Measurements from ENCODE around the gene MEX3B.
A peak's percentile ranks its signal among the peaks of the same experiment; 100 is the strongest.
"Not testable (repeated sequence)": the region's sequence is repeated elsewhere in the genome, so short reads cannot be mapped to it uniquely, and the experiment has no call there.

Gene MEX3B

GRCh38 chr15:82047453-82048400 lies 1.9 kb upstream of the MEX3B start:
- no peak for DNase-seq

GRCh38 chr15:82046666-82047452 lies 1.0 kb upstream of the MEX3B start:
- DNase-seq: peak; percentile 88

GRCh38 chr15:82045179-82045891 lies 483 bp downstream of the MEX3B start:
- DNase-seq: peak; percentile 10

- peak; percentile 35 for DNase-seq
Observed at GRCh38 chr15:82044373-82045178, 1.2 kb downstream of the MEX3B start.

- no peak for DNase-seq
Observed at GRCh38 chr15:82043796-82044372, 1.9 kb downstream of the MEX3B start.

GRCh38 chr15:82043130-82043673 lies 2.6 kb downstream of the MEX3B start:
- no peak for DNase-seq

GRCh38 chr15:82040862-82041261 lies 5.0 kb downstream of the MEX3B start:
- DNase-seq: no peak

GRCh38 chr15:82040390-82040789 lies 5.4 kb downstream of the MEX3B start:
- DNase-seq: no peak

GRCh38 chr15:82039871-82040270 lies 5.9 kb downstream of the MEX3B start:
- DNase-seq: no peak

GRCh38 chr15:82036461-82036860 lies 9.4 kb downstream of the MEX3B start:
- no peak for DNase-seq

- DNase-seq: no peak
Observed at GRCh38 chr15:82031871-82032270, 13.9 kb downstream of the MEX3B start.

GRCh38 chr15:82030176-82030575 lies 15.6 kb downstream of the MEX3B start:
- DNase-seq: no peak

GRCh38 chr15:82028163-82028562 lies 17.7 kb downstream of the MEX3B start:
- DNase-seq: not testable (repeated sequence)

- no peak for DNase-seq
Observed at GRCh38 chr15:82021992-82022391, 23.8 kb downstream of the MEX3B start.

GRCh38 chr15:82020625-82021394 lies 25.0 kb downstream of the MEX3B start:
- no peak for DNase-seq

- no peak for DNase-seq
Observed at GRCh38 chr15:82018201-82018600, 27.6 kb downstream of the MEX3B start.

- no peak for DNase-seq
Observed at GRCh38 chr15:82017656-82018055, 28.2 kb downstream of the MEX3B start.

- DNase-seq: no peak
Observed at GRCh38 chr15:82014989-82015388, 30.8 kb downstream of the MEX3B start.

GRCh38 chr15:82012908-82013307 lies 32.9 kb downstream of the MEX3B start:
- no peak for DNase-seq

GRCh38 chr15:82005239-82005638 lies 40.6 kb downstream of the MEX3B start:
- DNase-seq: no peak

- no peak for DNase-seq
Observed at GRCh38 chr15:82003916-82004315, 41.9 kb downstream of the MEX3B start.
